Activated T-cell treated with anti-CD3 and anti-CD28 coated beads, Interleukin-2, amount 50 U/mL, for 4 hours (primary cell): Measurements from ENCODE around the gene ERICH3. TPM values are rescaled to one million over a fixed set of nuclear protein-coding genes. Genes with fewer than 3 reads are reported as not detected.

ENCODE experiments used
- ATAC-seq, 2 donors: fragments of 200-7000 bp; cut with Tn5 transposase; one replicate each; pipeline ENCODE4 v1.10.0; 2021
- DNase-seq: peaks from one replicate; pipeline ENCODE4 v3.0.0-alpha.2; 2020
- H3K27me3 Mint-ChIP-seq: one replicate; pipeline ENCODE4 v1.8.0; 2021; ENCODE audit warnings: low read depth, mixed read lengths
- H3K36me3 Mint-ChIP-seq: one replicate; pipeline ENCODE4 v1.8.0; 2022; ENCODE audit warnings: mixed read lengths; ENCODE audit not compliant: insufficient read depth
- H3K4me1 Mint-ChIP-seq: one replicate; pipeline ENCODE4 v1.8.0; 2021; ENCODE audit warnings: low read depth, mixed read lengths
- H3K4me3 Mint-ChIP-seq: one replicate; pipeline ENCODE4 v1.8.0; 2021; ENCODE audit warnings: mild to moderate bottlenecking, moderate library complexity, mixed read lengths
- H3K9me3 Mint-ChIP-seq: one replicate; pipeline ENCODE4 v1.8.0; 2021; ENCODE audit warnings: mixed read lengths
- total RNA-seq, 3 donors: library from RNA; stranded (reverse); gene quantifications; one replicate each; pipeline ENCODE4 v1.2.1, GENCODE V29; 2021

The ERICH3 gene
- total RNA-seq, 3 donors from 2014 or later: not detected

DNA sequence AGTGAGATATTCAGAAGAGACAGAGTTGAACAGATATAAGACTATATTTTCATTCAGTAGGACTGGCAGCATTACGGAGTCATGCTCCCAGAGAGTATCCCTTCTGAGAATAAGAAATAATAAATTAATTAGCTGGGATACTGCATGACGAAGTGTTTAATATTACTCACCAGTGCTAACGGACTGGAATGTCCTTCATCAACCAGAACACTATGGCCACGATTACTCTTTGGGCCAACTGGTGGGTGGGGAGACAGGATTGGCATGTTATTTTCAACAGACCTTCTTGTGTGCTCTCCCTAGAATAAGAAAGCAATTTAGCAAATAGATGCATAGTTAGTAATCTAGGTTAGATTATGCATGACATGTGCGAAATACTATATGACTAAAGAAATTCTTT is 32.4 kb downstream of the ERICH3 start:
- no peaks in the 10 kb centered on the region for H3K36me3 Mint-ChIP-seq
- ATAC-seq: no peak
- H3K4me3 Mint-ChIP-seq: no peak overlapping the region
- no peak for DNase-seq
- no peaks in the 10 kb centered on the region for H3K9me3 Mint-ChIP-seq
- peaks cover 7% of the 10 kb centered on the region for H3K27me3 Mint-ChIP-seq
- H3K4me1 Mint-ChIP-seq: no peaks in the 10 kb centered on the region

DNA sequence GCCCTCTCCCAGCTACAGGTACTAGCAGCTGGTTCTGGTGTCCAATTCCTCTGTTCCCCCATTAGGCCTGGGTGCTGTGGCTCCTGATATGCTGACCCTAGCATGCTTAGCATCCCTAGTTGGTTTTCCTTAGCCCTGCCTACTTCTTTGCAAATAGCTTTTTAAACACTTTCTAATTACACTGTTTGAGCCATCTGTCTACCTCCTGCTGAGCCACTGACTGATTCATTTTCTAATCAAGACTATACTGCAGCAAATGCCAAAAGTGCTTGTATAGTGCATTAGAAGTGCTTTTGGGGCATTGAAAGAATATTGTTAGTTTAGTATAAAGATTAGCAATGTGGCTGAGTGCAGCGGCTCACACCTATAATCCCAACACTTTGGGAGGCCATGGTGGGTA is 36.3 kb downstream of the ERICH3 start:
- H3K9me3 Mint-ChIP-seq: no peaks in the 10 kb centered on the region
- H3K27me3 Mint-ChIP-seq: peaks cover 3% of the 10 kb centered on the region
- no peaks in the 10 kb centered on the region for H3K4me1 Mint-ChIP-seq
- ATAC-seq (no peak), DNase-seq (no peak)
- no peak overlapping the region for H3K4me3 Mint-ChIP-seq
- no peaks in the 10 kb centered on the region for H3K36me3 Mint-ChIP-seq

DNA sequence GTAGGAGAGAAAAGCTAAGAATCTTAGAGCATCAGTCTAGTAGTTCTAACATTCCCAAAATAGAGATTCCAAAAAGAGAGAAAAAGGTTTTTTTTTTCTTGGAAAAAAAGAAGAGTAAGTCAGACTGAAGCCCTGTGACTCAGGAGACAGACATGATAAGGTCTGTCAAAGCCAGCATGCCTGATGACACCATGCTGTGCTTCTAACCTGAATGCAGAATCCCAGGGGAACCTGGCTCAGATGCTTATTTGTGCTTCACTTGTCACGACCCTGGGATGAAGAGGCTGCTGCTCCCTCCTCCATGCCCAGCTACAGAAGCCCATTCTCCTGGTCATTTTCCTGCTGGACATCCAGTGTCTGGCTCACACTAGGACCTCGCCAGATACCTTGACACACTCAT is 44.3 kb downstream of the ERICH3 start:
- no peaks in the 10 kb centered on the region for H3K4me1 Mint-ChIP-seq
- DNase-seq: no peak
- ATAC-seq: no peak
- H3K4me3 Mint-ChIP-seq: no peak overlapping the region
- no peaks in the 10 kb centered on the region for H3K36me3 Mint-ChIP-seq
- H3K9me3 Mint-ChIP-seq: no peaks in the 10 kb centered on the region
- H3K27me3 Mint-ChIP-seq: no peaks in the 10 kb centered on the region

DNA sequence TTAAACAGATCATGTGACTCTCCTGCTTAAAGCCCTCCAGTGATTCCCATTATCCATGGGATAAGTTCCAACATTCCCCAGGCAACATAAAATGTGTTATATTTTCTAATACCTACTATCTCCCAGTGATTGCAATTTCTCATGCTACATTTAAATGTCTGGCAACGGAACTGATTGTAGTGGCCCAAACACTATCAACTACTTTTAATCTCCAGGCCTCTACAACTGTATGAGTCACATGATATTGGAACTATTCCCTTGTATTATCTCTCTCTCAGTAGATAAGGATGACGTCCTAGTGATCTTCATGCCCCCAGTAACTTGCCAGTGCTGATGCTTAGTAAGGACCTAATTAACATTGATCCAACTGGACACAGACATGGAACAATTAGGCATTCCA is 49.9 kb downstream of the ERICH3 start:
- Mint-ChIP-seq H3K36me3 (no peaks in the 10 kb centered on the region), H3K27me3 (no peaks in the 10 kb centered on the region), H3K9me3 (no peaks in the 10 kb centered on the region), H3K4me3 (no peak overlapping the region), H3K4me1 (no peaks in the 10 kb centered on the region)
- no peak for DNase-seq
- ATAC-seq: no peak

DNA sequence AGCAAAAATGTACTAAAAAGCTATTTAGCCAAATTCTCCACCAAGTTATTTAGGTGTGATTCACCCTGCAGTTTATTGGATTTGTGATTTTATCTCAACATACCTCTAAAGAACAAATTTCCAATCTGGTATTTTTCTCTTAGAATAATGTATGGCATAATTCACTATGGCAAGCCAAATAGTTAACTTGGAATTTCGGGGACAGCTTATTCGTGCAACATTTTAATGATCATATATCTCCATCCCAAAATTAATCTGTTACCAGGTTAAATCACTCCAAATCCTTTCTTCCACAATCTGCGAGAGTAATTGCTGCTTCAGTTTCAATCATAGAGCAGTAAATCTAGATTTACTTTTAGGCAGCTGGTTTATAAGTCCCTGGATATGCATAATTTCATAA is 53.4 kb downstream of the ERICH3 start:
- no peak overlapping the region for H3K4me3 Mint-ChIP-seq
- no peaks in the 10 kb centered on the region for H3K27me3 Mint-ChIP-seq
- H3K36me3 Mint-ChIP-seq: no peaks in the 10 kb centered on the region
- no peaks in the 10 kb centered on the region for H3K4me1 Mint-ChIP-seq
- ATAC-seq (no peak), DNase-seq (no peak)
- no peaks in the 10 kb centered on the region for H3K9me3 Mint-ChIP-seq

DNA sequence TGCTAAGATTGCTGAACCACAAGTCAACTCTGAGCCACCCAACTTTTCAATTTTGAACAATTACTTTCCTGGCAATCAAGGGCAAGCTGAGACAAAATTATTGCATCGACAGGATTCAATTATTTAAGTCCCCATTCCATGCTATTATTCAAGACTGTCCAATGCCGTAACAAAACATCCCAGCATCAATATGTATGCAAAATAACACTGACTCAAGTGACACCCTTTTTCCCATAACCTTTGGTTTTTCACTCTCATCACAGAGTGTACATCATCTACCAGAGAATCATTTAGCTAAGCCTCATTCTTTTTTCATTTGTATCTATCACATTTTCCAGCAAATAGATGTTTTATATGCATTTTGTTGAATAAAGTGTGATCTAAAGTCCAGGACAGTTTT is 54.6 kb downstream of the ERICH3 start:
- Mint-ChIP-seq H3K36me3 (no peaks in the 10 kb centered on the region), H3K9me3 (no peaks in the 10 kb centered on the region), H3K27me3 (no peaks in the 10 kb centered on the region), H3K4me3 (no peak overlapping the region), H3K4me1 (no peaks in the 10 kb centered on the region)
- ATAC-seq: no peak
- no peak for DNase-seq

DNA sequence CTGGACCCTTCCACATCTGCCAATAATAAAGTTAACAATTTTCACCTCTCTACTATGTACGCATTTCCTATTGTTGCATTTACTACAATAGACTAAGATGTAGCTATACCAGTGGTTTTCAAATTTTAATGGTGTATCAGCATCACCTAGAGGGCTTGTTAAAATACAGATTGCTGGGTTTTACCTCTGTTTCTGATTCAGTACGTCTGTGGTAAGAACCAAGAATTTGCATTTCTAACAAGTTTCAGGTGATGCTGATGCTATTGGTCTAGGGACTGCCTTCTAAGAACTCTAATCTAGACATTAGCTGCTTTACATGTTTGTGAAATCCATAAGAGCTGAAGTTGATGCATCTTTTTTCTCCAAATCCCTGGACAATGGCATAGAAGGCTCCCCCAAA is 59.7 kb downstream of the ERICH3 start:
- Mint-ChIP-seq H3K27me3 (no peaks in the 10 kb centered on the region), H3K4me1 (no peaks in the 10 kb centered on the region), H3K36me3 (no peaks in the 10 kb centered on the region), H3K4me3 (no peak overlapping the region), H3K9me3 (no peaks in the 10 kb centered on the region)
- no peak for ATAC-seq
- DNase-seq: no peak

DNA sequence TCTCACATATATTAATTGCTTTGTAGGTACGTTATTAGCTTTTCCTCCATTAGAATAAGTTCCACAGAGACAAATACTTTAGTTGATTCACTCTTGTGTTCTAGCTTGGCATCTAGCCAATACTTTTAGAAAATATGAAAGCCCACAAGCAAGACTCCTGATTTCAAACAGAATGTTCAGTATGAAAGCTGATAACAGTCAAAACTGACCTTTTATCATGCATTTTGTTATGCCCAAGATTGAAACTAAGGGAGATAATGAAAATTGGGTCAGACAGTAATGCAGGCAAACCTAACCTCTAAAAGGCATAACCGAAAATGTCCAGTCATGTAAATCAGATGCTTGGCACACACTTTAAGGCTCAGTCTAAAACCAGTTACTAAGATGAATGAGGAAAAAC is 61.7 kb downstream of the ERICH3 start:
- no peaks in the 10 kb centered on the region for H3K4me1 Mint-ChIP-seq
- no peaks in the 10 kb centered on the region for H3K9me3 Mint-ChIP-seq
- ATAC-seq (no peak), DNase-seq (no peak)
- no peaks in the 10 kb centered on the region for H3K27me3 Mint-ChIP-seq
- H3K36me3 Mint-ChIP-seq: no peaks in the 10 kb centered on the region
- H3K4me3 Mint-ChIP-seq: no peak overlapping the region

DNA sequence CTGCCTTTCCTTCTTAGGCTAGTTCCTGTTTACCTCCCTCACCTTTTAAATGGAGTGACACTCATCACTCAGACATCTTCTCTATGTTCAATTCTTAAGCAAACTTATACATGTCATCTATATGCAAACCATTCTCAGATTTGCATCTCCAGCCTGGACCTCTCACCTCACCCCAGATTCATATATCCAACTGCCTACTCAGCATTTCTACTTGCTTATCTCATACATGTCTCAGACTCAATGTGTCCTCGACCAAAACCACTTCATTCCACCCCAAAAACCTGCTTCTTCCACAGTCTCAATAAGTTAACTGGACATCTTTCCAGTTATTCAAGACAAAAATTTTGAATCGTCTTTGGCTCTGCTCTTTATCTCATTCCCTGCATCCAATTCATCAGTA is 62.6 kb downstream of the ERICH3 start:
- no peak overlapping the region for H3K4me3 Mint-ChIP-seq
- no peaks in the 10 kb centered on the region for H3K9me3 Mint-ChIP-seq
- no peaks in the 10 kb centered on the region for H3K36me3 Mint-ChIP-seq
- H3K27me3 Mint-ChIP-seq: no peaks in the 10 kb centered on the region
- no peaks in the 10 kb centered on the region for H3K4me1 Mint-ChIP-seq
- ATAC-seq (no peak), DNase-seq (no peak)

DNA sequence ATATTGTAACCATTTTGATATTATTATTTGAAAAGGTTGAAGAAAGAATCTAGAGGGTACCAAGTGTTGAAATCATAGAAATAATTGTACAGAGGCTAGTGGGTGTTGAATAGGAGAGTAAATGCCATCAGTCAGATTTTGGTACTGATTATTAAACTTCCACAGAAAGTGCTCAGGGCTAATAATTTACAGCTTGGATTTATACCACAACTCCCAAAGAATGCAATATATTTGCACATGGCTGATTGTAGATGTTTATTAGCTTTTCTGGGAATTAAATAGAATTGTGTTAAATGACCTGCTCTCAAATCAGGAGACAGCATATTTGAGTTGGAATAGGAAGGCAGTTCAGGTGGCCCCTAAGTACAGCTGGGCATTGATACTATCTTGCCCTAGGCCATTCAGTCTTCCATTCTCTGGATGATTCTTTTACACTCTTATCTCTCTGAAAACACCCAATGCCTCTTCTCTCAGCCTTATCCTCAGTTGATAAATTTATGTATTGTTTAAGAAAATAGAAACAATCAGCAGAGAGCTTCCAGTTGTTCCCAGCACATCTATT is 63.7 kb downstream of the ERICH3 start:
- no peaks in the 10 kb centered on the region for H3K27me3 Mint-ChIP-seq
- H3K9me3 Mint-ChIP-seq: no peaks in the 10 kb centered on the region
- H3K36me3 Mint-ChIP-seq: no peaks in the 10 kb centered on the region
- no peak for DNase-seq
- H3K4me1 Mint-ChIP-seq: no peaks in the 10 kb centered on the region
- no peak for ATAC-seq
- no peak overlapping the region for H3K4me3 Mint-ChIP-seq

DNA sequence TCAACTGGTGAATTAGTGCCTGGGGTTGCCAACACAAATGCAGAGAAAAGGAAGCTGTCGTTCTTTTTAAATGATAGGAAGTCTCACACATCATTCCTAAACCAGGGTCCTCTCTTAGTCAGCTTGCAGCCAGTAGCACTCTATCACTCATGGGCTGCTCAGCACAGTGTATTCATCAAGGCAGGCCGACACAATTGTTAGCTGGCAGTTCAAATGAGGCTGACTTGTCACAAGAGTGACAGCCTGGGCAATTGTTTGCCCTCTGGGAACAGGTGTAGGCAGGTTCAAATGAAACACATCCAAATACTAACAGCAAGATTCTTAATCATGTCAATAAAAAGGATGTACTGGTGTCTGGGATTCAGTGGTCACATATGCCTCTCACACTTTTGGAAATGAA is 76.9 kb downstream of the ERICH3 start:
- Mint-ChIP-seq H3K27me3 (peaks cover 3% of the 10 kb centered on the region), H3K4me1 (no peaks in the 10 kb centered on the region), H3K4me3 (no peak overlapping the region), H3K36me3 (no peaks in the 10 kb centered on the region), H3K9me3 (no peaks in the 10 kb centered on the region)
- ATAC-seq (no peak), DNase-seq (no peak)

DNA sequence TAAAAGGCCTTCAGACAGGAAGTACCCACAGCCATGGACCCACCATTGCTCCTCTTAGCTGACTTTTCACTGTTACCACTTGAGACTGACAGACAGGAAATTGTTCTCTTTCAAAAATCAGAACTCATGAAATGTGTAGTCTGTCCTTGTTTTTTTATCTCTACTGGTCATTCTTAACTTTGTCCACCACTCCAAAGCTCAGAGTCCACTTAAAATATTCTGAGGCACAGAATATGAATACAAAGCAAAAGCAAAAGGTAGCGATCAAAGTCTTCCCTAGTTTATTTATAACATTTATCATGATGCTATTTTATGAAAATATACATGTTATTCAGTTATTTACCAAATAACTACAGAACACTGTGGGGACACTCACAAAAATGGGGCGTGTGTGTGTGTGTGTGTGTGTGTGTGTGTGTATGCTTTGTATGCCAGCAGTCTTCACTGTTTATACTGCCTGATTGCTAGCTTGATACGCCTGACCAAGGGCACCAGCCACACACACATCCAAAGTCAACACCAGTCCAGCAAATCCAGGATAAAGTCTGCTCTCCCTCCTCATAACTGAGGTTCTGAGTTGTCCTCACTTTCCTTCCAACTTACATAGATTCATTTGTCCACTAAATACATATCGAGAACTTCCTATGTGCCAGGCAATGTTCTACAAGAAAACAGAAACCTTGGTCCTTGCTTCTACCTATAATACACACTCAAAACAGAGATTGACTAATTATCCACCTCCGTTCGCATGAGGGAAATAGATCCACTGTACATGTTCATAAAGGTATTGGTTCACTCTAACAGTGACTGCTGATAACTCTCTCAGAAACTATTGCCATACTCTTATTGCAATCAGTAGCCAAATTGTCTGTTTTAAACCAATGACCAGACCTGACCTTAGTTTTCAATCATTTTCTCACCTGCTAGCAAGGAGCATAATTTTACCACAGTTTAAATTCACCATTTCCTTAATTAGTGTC is 79.4 kb downstream of the ERICH3 start:
- Mint-ChIP-seq H3K36me3 (no peaks in the 10 kb centered on the region), H3K9me3 (no peaks in the 10 kb centered on the region), H3K4me1 (no peaks in the 10 kb centered on the region), H3K4me3 (no peak overlapping the region), H3K27me3 (peaks cover under 1% of the 10 kb centered on the region)
- no peak for ATAC-seq
- no peak for DNase-seq

DNA sequence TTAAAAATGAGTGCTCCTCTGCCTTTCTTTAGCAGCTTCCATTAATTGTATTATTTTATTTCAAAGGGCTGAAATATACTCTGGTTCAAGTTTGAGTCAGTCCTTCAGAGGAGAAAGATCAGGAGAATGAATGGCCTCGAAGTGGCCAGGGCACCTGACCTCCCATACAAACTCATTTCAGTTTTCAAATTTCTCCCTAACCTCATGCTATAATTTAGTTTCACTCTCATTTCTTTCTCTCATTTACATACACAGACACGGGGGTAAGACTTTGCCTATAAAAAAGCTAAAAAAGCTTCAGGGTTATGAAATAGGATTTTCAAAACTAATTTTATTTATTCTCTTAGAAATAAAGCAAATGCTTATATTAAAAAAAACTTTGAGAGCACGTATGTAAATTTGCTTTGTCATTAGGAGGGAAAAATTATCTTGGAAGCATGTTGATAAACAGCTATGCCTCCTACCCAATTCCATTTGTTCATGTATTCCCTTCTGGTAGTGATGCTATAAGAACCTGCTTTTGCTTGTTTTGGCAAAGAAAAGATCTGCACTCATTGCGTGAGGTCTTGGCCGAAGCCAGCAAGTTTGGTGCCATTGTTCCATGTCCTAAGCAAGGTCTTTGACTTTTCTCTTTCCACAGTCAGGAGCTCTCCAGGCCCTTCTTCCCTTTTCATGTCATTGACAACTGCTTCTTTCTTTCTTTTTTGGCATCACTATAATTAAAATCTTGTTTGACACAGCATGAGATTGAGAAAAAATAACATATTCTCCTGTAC is 80.8 kb downstream of the ERICH3 start:
- Mint-ChIP-seq H3K4me1 (no peaks in the 10 kb centered on the region), H3K4me3 (no peak overlapping the region), H3K36me3 (no peaks in the 10 kb centered on the region), H3K27me3 (no peaks in the 10 kb centered on the region), H3K9me3 (no peaks in the 10 kb centered on the region)
- DNase-seq (no peak), ATAC-seq (no peak)

DNA sequence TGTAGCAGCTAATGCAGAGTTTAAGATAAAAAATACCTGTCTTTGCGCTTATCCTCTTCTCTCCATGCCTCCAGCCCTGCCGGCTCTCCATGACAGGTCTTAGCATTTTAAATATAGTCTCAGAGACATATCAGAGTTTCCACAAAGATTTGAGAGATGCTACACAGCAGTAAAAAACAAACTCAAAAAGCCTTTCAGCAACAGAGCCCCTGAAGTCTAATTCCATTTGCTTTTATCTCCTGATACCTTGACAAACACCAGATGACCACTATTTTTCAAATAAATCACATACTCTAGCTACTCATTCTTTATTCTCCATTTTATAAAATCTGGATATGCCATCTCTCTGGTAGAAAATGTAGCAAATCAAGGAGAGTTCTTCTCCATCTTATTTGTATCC is 81.6 kb downstream of the ERICH3 start:
- ATAC-seq: no peak
- H3K27me3 Mint-ChIP-seq: no peaks in the 10 kb centered on the region
- no peaks in the 10 kb centered on the region for H3K4me1 Mint-ChIP-seq
- no peaks in the 10 kb centered on the region for H3K36me3 Mint-ChIP-seq
- H3K9me3 Mint-ChIP-seq: no peaks in the 10 kb centered on the region
- DNase-seq: no peak
- H3K4me3 Mint-ChIP-seq: no peak overlapping the region

DNA sequence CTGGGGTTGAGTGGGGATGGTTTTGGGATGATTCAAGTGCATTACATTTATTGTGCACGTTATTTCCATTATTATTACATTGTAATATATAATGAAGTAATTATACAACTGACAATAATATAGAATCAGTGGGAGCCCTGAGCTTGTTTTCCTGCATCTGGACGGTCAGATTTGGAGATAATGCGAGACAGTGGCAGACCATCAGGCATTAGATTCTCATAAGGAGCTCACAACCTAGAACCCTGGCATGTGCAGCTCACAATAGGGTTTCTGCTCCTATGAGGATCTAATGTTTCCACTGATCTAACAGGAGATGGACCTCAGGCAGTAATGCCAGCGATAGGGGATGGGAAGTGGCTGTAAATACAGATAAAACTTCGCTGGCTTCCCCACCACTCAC is 83.3 kb downstream of the ERICH3 start:
- no peaks in the 10 kb centered on the region for H3K36me3 Mint-ChIP-seq
- DNase-seq: no peak
- no peak overlapping the region for H3K4me3 Mint-ChIP-seq
- H3K9me3 Mint-ChIP-seq: no peaks in the 10 kb centered on the region
- no peaks in the 10 kb centered on the region for H3K27me3 Mint-ChIP-seq
- peaks cover 2% of the 10 kb centered on the region for H3K4me1 Mint-ChIP-seq
- no peak for ATAC-seq
